ENCODE measurements around the gene SSR1.
"Not testable (repeated sequence)": the region's sequence is repeated elsewhere in the genome, so short reads cannot be mapped to it uniquely, and the experiment has no call there.

Gene SSR1

DNA sequence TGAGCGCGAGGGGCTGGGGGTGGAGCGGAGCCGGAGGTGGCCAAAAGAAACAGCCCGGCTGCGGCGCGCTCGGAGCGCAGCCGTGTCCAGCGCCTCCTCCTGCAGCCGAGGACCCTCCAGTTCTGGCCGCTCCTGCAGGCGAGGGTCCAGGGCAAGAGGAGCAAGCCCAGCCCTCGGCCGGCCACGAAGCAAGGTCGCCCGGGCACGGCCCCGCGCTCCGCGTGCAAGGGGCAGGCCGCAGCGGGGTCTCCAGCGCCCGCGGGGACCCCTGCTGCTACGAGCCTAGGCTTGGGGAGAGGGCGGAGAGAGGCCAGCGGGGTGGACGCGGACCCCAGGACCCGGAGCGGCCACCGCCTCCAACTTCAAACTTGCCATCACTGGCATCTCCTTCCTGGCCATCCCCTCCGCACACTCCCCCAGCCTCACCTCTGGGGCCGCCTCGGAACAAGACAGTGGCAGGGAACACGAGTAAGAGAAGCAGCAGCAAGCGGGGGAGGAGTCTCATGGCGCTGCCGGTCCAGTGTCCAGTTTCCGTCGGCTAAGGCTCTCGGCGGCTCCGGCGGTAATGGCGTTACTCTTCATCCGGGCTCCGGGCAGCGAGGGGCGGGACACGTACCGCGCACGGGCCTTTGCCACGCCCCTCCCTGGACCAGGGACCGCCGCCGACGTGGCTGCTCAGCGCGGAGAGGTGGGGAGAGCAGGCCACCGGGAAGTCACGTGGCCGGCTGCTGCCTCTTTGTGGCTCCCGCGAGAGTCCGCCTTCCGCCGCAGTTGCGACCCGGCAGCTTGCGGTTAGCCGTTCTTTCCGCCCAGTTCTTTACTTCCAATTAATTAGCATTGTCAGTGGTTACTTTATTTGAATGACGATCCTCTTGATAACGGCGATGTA lies at the start of gene SSR1:
Gene SSR1, minus strand, starts transcription at position 584 of the 889 bp plus-strand sequence. Its CDS starts 79 bp downstream, at position 505.
- Mint-ChIP-seq H3K36me3 (ENCODE audit: low read depth) (peaks cover 43% of the 10 kb centered on the region), H3K4me3 (peak within 1 kb of the TSS; percentile 97), H3K27ac (peak within 1 kb of the TSS; percentile 93), H3K27me3 (ENCODE audit: low read depth) (no peaks in the 10 kb centered on the region), H3K9me3 (peaks cover 5% of the 10 kb centered on the region), H3K4me1 (ENCODE audit: low read depth) (peaks cover 42% of the 10 kb centered on the region)
- DNase-seq (ENCODE audit: low spot score) = peak; percentile 97

DNA sequence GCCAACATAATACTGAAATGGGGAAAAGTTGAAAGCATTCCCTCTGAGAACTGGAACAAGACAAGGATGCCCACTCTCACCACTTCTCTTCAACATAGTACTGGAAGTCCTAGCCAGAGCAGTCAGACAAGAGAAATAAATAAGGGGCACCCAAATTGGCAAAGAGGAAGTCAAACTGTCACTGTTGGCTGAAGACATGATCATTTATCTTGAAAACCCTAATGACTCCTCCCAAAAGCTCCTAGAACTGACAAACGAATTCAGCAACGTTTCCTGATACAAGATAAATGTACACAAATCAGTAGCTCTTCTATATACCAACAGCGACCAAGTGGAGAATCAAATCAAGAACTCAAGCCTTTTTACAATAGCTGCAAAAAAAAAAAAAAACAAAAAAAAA lies 38.9 kb upstream of the SSR1 start:
- H3K27me3 Mint-ChIP-seq (ENCODE audit: low read depth) = peaks cover 48% of the 10 kb centered on the region
- not testable (repeated sequence) for H3K36me3 Mint-ChIP-seq (ENCODE audit: low read depth); DNase-seq (ENCODE audit: low spot score); H3K9me3 Mint-ChIP-seq; H3K4me1 Mint-ChIP-seq (ENCODE audit: low read depth); H3K27ac Mint-ChIP-seq; H3K4me3 Mint-ChIP-seq

DNA sequence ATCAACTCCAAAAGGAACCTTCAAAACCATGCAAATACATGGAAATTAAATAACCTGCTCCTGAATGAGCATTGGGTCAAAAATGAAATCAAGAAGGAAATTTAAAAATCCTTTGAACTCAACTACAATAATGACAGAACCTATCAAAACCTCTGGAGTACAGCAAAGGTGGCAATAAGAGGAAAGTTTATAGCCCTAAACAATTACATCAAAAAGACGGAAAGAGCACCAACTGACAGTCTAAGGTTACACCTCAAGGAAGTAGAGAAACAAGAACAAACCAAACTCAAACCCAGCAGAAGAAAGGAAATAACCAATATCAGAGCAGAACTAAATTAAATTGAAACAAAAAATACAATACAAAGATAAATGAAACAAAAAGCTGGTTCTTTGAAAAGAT lies 37.6 kb upstream of the SSR1 start:
- H3K4me3 Mint-ChIP-seq; H3K27ac Mint-ChIP-seq; DNase-seq (ENCODE audit: low spot score); H3K9me3 Mint-ChIP-seq; H3K36me3 Mint-ChIP-seq (ENCODE audit: low read depth); H3K4me1 Mint-ChIP-seq (ENCODE audit: low read depth): not testable (repeated sequence)
- H3K27me3 Mint-ChIP-seq (ENCODE audit: low read depth) = peaks cover 48% of the 10 kb centered on the region

DNA sequence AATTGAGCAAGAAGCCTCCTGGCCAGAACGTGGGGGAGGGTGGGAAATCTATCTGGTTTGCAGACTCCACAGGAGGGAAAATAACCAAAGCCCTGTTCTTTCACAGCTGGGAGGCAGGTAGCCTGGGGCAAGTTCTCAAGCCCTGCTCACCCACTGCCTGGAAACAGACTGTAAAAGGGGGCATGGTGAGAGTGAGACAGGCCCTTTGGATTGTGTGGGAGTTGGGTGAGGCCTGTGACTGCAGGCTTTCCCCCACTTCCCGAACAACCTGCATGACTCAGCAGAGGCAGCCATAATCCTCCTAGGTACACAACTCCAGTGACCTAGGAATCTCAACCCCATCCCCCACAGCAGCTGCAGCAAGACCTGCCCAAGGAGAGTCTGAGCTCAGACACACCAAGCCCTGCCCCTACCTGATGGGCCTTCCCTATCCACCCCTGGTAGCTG lies 34.6 kb upstream of the SSR1 start:
- H3K4me1 Mint-ChIP-seq (ENCODE audit: low read depth); H3K36me3 Mint-ChIP-seq (ENCODE audit: low read depth); H3K9me3 Mint-ChIP-seq; H3K4me3 Mint-ChIP-seq; H3K27ac Mint-ChIP-seq; DNase-seq (ENCODE audit: low spot score): not testable (repeated sequence)
- peaks cover 33% of the 10 kb centered on the region for H3K27me3 Mint-ChIP-seq (ENCODE audit: low read depth)

DNA sequence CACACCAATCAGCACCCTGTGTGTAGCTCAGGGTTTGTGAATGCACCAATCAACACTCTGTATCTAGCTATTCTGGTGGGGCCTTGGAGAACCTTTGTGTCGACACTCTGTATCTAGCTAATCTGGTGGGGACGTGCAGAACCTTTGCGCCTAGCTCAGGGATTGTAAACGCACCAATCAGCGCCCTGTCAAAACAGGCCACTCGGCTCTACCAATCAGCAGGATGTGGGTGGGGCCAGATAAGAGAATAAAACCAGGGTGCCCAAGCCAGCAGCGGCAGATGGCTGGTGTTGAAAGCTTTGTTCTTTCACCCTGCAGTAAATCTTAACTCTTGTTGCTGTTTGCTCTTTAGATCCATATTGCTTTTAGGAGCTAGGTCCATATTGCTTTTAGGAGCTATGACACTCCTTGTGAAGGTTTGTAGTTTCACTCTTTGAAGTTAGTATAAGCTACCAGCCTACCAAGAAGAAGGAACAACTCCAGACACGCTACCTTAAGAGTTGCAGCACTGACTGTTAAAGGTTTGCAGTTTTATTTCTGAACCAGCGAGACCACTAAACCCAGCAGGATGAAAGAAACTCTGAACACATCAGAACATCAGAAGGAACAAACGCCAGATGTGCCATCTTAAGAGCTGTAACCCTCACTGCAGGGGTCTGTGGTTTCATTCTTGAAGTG lies 31.9 kb upstream of the SSR1 start:
- H3K4me1 Mint-ChIP-seq (ENCODE audit: low read depth); DNase-seq (ENCODE audit: low spot score); H3K4me3 Mint-ChIP-seq; H3K27ac Mint-ChIP-seq; H3K36me3 Mint-ChIP-seq (ENCODE audit: low read depth); H3K9me3 Mint-ChIP-seq: not testable (repeated sequence)
- H3K27me3 Mint-ChIP-seq (ENCODE audit: low read depth) = peaks cover 12% of the 10 kb centered on the region

DNA sequence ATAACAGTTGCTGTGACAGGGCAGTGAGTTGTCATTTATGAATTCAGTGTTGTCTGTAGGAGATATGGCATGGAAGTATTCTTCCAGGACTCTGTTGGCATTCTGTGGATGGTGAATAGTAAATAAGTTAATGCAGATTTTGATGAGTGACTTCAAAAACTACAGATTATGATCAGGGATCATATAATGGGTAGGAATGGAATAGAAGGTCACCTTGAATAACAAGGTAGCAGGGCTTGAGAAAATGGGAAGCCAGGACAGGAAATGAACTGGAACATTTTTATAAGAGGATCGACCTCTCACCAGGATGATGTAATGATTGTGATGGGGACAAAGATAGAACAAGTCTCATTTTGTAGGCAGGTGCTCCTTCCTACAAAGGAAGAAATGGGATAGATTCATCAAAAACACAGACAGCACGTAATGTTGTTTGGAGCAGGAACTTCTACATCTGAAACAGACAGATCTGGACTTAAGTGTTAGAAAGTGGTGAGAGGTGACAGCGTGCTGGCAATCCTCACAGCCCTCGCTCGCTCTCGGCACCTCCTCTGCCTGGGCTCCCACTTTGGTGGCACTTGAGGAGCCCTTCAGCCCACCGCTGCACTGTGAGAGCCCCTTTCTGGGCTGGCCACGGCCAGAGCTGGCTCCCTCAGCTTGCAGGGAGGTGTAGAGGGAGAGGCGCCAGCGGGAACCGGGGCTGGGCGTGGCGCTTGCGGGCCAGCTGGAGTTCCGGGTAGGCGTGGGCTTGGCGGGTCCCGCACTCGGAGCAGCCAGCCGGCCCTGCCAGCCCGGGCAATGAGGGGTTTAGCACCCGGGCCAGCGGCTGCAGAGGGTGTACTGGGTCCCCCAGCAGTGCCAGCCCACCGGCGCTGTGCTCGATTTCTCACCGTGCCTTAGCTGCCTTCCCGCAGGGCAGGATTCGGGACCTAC lies 30.8 kb upstream of the SSR1 start:
- Mint-ChIP-seq H3K4me3 (no peak overlapping the region), H3K9me3 (no peaks in the 10 kb centered on the region), H3K27me3 (ENCODE audit: low read depth) (peaks cover 11% of the 10 kb centered on the region), H3K27ac (no peak overlapping the region), H3K4me1 (ENCODE audit: low read depth) (peaks cover 1% of the 10 kb centered on the region), H3K36me3 (ENCODE audit: low read depth) (no peaks in the 10 kb centered on the region)
- no peak for DNase-seq (ENCODE audit: low spot score)

DNA sequence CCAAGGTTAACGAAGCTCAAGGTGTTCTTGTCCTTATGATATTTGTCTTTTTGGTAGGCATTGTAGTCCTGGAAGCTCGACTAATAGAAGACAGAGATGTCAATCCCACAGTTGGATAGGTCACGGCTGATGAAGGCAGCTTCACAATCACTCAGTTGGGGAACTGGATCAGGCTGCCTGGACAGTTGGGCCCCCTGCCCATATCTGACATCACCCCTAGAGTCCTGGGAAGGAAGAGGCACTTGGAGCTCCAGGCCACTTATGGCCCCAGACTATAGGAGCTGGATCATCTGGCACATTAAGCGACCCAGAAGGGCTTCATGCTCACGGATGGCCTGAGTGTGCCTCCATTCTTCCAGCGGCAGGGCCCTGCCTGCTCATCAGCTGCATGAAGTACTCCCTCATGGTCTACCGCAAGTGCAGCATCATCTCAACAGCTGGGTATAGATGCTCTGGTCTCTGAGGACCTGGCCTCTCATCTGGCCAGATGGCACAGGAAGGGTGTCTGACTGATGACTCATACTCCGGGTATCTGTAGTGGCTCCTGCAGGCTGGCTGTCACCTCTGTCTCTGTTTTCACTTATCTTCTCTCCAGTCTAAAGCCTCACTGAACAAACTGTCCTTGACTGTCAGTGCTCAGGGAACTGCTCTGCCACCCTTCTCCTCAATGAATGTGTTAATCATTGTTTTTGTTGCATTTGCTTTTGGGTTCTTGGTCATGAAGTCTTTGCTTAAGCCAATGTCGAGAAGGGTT lies 29.2 kb upstream of the SSR1 start:
- H3K36me3 Mint-ChIP-seq (ENCODE audit: low read depth) = no peaks in the 10 kb centered on the region
- H3K27me3 Mint-ChIP-seq (ENCODE audit: low read depth) = peaks cover 21% of the 10 kb centered on the region
- no peak overlapping the region for H3K4me3 Mint-ChIP-seq
- H3K4me1 Mint-ChIP-seq (ENCODE audit: low read depth) = peaks cover 1% of the 10 kb centered on the region
- H3K9me3 Mint-ChIP-seq = no peaks in the 10 kb centered on the region
- no peak overlapping the region for H3K27ac Mint-ChIP-seq
- DNase-seq (ENCODE audit: low spot score) = no peak

DNA sequence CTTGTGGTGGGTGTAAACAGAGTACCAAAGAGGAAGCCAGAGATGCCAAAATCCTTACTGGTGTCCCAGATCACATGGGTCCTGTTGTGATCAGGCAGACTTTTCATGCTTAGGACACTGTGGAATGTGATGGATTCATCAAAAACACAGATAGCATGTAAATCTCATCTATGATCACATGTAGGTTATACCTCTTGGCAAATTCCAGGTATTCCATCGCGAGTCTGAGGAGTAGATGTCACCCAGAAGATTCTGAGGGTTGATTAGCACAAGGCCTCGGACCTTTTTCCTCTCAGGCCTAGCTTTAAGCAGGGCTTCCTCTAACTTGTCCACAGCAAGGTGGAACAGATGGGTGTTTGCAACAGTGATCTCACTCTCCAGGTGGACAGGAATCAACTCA lies 28.3 kb upstream of the SSR1 start:
- no peak for DNase-seq (ENCODE audit: low spot score)
- no peak overlapping the region for H3K27ac Mint-ChIP-seq
- no peaks in the 10 kb centered on the region for H3K36me3 Mint-ChIP-seq (ENCODE audit: low read depth)
- H3K9me3 Mint-ChIP-seq = no peaks in the 10 kb centered on the region
- H3K4me1 Mint-ChIP-seq (ENCODE audit: low read depth) = peaks cover 1% of the 10 kb centered on the region
- peaks cover 21% of the 10 kb centered on the region for H3K27me3 Mint-ChIP-seq (ENCODE audit: low read depth)
- H3K4me3 Mint-ChIP-seq = no peak overlapping the region

DNA sequence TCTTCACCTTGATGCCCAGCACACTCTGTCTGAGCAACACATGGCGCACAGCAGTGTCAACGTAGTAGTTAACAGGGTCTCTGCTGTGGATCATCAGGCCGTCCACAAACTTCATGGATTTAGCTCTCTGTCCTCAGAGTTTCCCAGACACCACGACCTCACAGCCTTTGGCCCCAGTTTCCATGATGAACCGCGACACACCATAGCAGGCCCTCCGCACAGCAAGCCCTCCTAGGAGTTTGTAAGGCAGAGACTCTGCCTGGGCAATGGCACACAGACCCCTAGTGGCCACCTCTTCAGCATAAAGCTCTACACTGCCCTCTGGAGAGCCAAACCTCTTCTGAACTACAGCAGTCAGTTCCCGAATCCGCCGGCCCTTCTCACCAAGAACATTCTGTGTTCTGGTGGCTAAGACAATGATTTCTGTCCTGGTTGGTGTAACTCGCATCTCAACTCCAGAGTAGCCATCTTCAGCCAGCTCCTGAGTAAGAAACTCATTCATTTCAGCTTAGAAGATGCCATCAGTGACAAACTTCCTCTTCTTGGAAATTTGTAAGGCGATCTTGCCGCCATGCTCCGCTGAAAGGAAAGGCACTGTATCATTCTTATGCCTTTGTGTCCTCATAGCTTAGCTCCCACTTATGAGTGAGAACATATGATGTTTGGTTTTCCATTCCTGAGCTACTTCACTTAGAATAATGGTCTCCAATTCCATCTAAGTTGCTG lies 26.2 kb upstream of the SSR1 start:
- H3K27me3 Mint-ChIP-seq (ENCODE audit: low read depth) = peaks cover 23% of the 10 kb centered on the region
- not testable (repeated sequence) for H3K9me3 Mint-ChIP-seq; H3K4me3 Mint-ChIP-seq; H3K27ac Mint-ChIP-seq; DNase-seq (ENCODE audit: low spot score); H3K4me1 Mint-ChIP-seq (ENCODE audit: low read depth); H3K36me3 Mint-ChIP-seq (ENCODE audit: low read depth)

DNA sequence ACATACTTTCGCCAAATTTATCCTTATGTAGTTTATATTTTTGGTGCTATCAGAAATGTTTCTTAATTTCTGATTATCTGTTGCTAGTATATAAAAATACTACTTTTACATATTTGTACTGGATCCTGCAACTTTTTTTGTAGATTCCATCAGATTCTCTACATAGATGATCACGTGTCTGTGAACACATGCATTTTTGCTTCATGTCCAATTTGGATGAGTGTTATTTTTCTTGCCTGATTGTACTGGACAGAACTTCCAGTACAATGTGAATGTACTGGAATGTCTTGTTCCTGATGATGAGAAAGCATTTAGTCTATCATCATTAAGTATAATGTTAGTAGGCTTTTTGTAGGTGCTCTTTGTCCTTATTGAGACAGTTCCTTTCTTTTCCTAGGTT lies 25.0 kb upstream of the SSR1 start:
- Mint-ChIP-seq H3K36me3 (ENCODE audit: low read depth) (no peaks in the 10 kb centered on the region), H3K27ac (no peak overlapping the region), H3K4me3 (no peak overlapping the region), H3K27me3 (ENCODE audit: low read depth) (peaks cover 23% of the 10 kb centered on the region), H3K4me1 (ENCODE audit: low read depth) (no peaks in the 10 kb centered on the region), H3K9me3 (no peaks in the 10 kb centered on the region)
- no peak for DNase-seq (ENCODE audit: low spot score)

DNA sequence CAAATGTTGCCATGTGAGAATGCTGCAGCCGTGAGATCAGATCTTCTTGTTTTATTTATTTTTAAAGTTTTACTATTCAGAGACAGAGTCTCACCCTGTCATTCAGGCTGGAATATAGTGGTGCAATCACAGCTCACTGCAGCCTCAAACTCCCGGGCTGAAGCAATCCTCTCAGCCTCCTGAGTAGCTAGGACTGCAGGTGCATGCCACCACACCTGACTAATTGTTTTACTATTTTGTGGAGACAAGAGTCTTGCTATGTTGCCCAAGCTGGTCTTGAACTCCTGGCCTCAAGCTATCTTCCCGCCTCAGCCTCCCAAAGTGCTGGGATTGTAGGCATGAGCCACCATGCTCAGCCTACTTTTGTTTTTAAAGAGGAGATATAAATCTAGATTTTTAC lies 22.5 kb upstream of the SSR1 start:
- no peaks in the 10 kb centered on the region for H3K4me1 Mint-ChIP-seq (ENCODE audit: low read depth)
- H3K9me3 Mint-ChIP-seq = no peaks in the 10 kb centered on the region
- H3K27me3 Mint-ChIP-seq (ENCODE audit: low read depth) = peaks cover 29% of the 10 kb centered on the region
- H3K36me3 Mint-ChIP-seq (ENCODE audit: low read depth) = no peaks in the 10 kb centered on the region
- no peak overlapping the region for H3K27ac Mint-ChIP-seq
- DNase-seq (ENCODE audit: low spot score) = no peak
- no peak overlapping the region for H3K4me3 Mint-ChIP-seq

DNA sequence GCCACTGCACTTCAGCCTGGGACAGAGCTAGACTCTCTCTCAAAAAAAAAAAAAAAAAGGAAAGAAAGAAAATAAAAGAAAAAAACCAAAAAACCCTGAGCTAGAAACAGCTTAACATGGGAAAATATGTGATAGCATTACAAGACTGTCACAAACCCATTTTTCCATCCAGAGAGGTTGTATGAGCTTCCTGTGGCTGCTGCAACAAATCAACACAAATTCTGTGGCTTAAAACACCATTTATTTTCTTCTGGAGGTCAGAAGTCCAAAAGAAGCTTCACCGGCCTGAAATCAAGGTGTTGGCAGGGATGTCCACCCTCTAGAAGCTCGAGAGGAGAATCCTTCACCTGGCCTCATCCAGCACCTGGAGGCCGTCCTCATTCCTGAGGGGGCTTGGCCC lies 21.7 kb upstream of the SSR1 start:
- no peaks in the 10 kb centered on the region for H3K4me1 Mint-ChIP-seq (ENCODE audit: low read depth)
- H3K27me3 Mint-ChIP-seq (ENCODE audit: low read depth) = peaks cover 29% of the 10 kb centered on the region
- H3K27ac Mint-ChIP-seq = no peak overlapping the region
- H3K9me3 Mint-ChIP-seq = no peaks in the 10 kb centered on the region
- H3K4me3 Mint-ChIP-seq = no peak overlapping the region
- no peak for DNase-seq (ENCODE audit: low spot score)
- no peaks in the 10 kb centered on the region for H3K36me3 Mint-ChIP-seq (ENCODE audit: low read depth)
